ENCODE data around the gene EIF5A. TPM values are rescaled to one million over a fixed set of nuclear protein-coding genes. Genes with fewer than 3 reads are reported as not detected.

EIF5A gene
- total and polyA plus RNA-seq, 9 of the 15 experiments (the other 6 are each of a cell fraction or from before 2014, with no cell fraction given) = 22.9 to 1,163 (median 772) TPM

Small RNAs within 50 kb of the gene (small RNA-seq; reads per million reads assigned to genes)
- gene AC026954.2 = not detected
- gene RF00019 = not detected

Other genes with a start within 250 kb of the EIF5A start
Only the 7 nearest of the 32 such genes appear.
- gene CLDN7, start 45.1 kb upstream of the EIF5A start, total RNA-seq (2014; rRNA removed) = 6.7 and 10.4 TPM in 2 replicates
- gene CLDN7, start 45.1 kb upstream of the EIF5A start, total RNA-seq (2014; rRNA removed; fragmentation: Illumina TruSeq; extraction: Trizol) = 2.4 and 3.2 TPM in 2 replicates
- gene CLDN7, start 45.1 kb upstream of the EIF5A start, total RNA-seq (2015; rRNA removed; fragmentation: Illumina TruSeq; extraction: Trizol) = 5.4 and 6.8 TPM in 2 replicates
- gene CLDN7, start 45.1 kb upstream of the EIF5A start, total RNA-seq (2021) = 9.1 and 13.7 TPM in 2 replicates
- gene CLDN7, start 45.1 kb upstream of the EIF5A start, polyA plus RNA-seq (2011; rRNA removed) = 9.9 and 14.2 TPM in 2 replicates
- 7.6 and 11.1 TPM in 2 replicates for gene CLDN7, start 45.1 kb upstream of the EIF5A start, polyA plus RNA-seq (2014; fragmentation: Illumina TruSeq; extraction: Trizol)
- 1 to 10 TPM; 2.2 to 4.0 TPM for gene CLDN7, start 45.1 kb upstream of the EIF5A start, polyA plus RNA-seq (2014; fragmentation: Nextera tagmentation; extraction: Ambion mirVana)
- gene CLDN7, start 45.1 kb upstream of the EIF5A start, polyA plus RNA-seq (2014; rRNA removed) = 14.5 and 15.6 TPM in 2 replicates
- 1.8 and 2.5 TPM in 2 replicates for gene SLC2A4, start 25.9 kb upstream of the EIF5A start, total RNA-seq (2014; rRNA removed)
- gene SLC2A4, start 25.9 kb upstream of the EIF5A start, total RNA-seq (2014; rRNA removed; fragmentation: Illumina TruSeq; extraction: Trizol) = 0.80 and 0.89 TPM in 2 replicates
- 0.57 and 0.83 TPM in 2 replicates for gene SLC2A4, start 25.9 kb upstream of the EIF5A start, total RNA-seq (2015; rRNA removed; fragmentation: Illumina TruSeq; extraction: Trizol)
- 3.4 and 3.5 TPM in 2 replicates for gene SLC2A4, start 25.9 kb upstream of the EIF5A start, total RNA-seq (2021)
- 0.74 and 1.6 TPM in 2 replicates for gene SLC2A4, start 25.9 kb upstream of the EIF5A start, polyA plus RNA-seq (2011; rRNA removed)
- 1.8 and 1.9 TPM in 2 replicates for gene SLC2A4, start 25.9 kb upstream of the EIF5A start, polyA plus RNA-seq (2014; fragmentation: Illumina TruSeq; extraction: Trizol)
- gene SLC2A4, start 25.9 kb upstream of the EIF5A start, polyA plus RNA-seq (2014; fragmentation: Nextera tagmentation; extraction: Ambion mirVana) = 1 to 10 TPM; 1.0 to 1.6 TPM
- 1.5 and 2.6 TPM in 2 replicates for gene SLC2A4, start 25.9 kb upstream of the EIF5A start, polyA plus RNA-seq (2014; rRNA removed)
- gene YBX2, start 13.0 kb upstream of the EIF5A start, total RNA-seq (2014; rRNA removed) = 0.12 and 0.59 TPM in 2 replicates
- gene YBX2, start 13.0 kb upstream of the EIF5A start, total RNA-seq (2014; rRNA removed; fragmentation: Illumina TruSeq; extraction: Trizol) = not detected in 2 replicates
- not detected in 2 replicates for gene YBX2, start 13.0 kb upstream of the EIF5A start, total RNA-seq (2015; rRNA removed; fragmentation: Illumina TruSeq; extraction: Trizol)
- 0.20 and 0.27 TPM in 2 replicates for gene YBX2, start 13.0 kb upstream of the EIF5A start, total RNA-seq (2021)
- gene YBX2, start 13.0 kb upstream of the EIF5A start, polyA plus RNA-seq (2011; rRNA removed) = not detected in 2 replicates
- not detected in 2 replicates for gene YBX2, start 13.0 kb upstream of the EIF5A start, polyA plus RNA-seq (2014; fragmentation: Illumina TruSeq; extraction: Trizol)
- not detected for gene YBX2, start 13.0 kb upstream of the EIF5A start, polyA plus RNA-seq (2014; fragmentation: Nextera tagmentation; extraction: Ambion mirVana)
- 0.03 TPM in 1 of 2 replicates, not detected in the other for gene YBX2, start 13.0 kb upstream of the EIF5A start, polyA plus RNA-seq (2014; rRNA removed)
- 60.5 and 75.7 TPM in 2 replicates for gene GPS2, start 7.7 kb downstream of the EIF5A start, total RNA-seq (2014; rRNA removed)
- gene GPS2, start 7.7 kb downstream of the EIF5A start, total RNA-seq (2014; rRNA removed; fragmentation: Illumina TruSeq; extraction: Trizol) = 35.6 and 37.0 TPM in 2 replicates
- 36.8 and 39.1 TPM in 2 replicates for gene GPS2, start 7.7 kb downstream of the EIF5A start, total RNA-seq (2015; rRNA removed; fragmentation: Illumina TruSeq; extraction: Trizol)
- 41.8 and 43.7 TPM in 2 replicates for gene GPS2, start 7.7 kb downstream of the EIF5A start, total RNA-seq (2021)
- 18.4 and 22.4 TPM in 2 replicates for gene GPS2, start 7.7 kb downstream of the EIF5A start, polyA plus RNA-seq (2011; rRNA removed)
- gene GPS2, start 7.7 kb downstream of the EIF5A start, polyA plus RNA-seq (2014; fragmentation: Illumina TruSeq; extraction: Trizol) = 58.9 and 61.5 TPM in 2 replicates
- gene GPS2, start 7.7 kb downstream of the EIF5A start, polyA plus RNA-seq (2014; fragmentation: Nextera tagmentation; extraction: Ambion mirVana) = 10 to 100 TPM; 18.3 to 21.1 TPM
- gene GPS2, start 7.7 kb downstream of the EIF5A start, polyA plus RNA-seq (2014; rRNA removed) = 45.6 and 47.6 TPM in 2 replicates
- gene NEURL4, start 21.7 kb downstream of the EIF5A start, total RNA-seq (2014; rRNA removed) = 10.5 and 15.2 TPM in 2 replicates
- 5.9 and 8.3 TPM in 2 replicates for gene NEURL4, start 21.7 kb downstream of the EIF5A start, total RNA-seq (2014; rRNA removed; fragmentation: Illumina TruSeq; extraction: Trizol)
- 13.5 and 13.9 TPM in 2 replicates for gene NEURL4, start 21.7 kb downstream of the EIF5A start, total RNA-seq (2015; rRNA removed; fragmentation: Illumina TruSeq; extraction: Trizol)
- gene NEURL4, start 21.7 kb downstream of the EIF5A start, total RNA-seq (2021) = 29.8 and 37.4 TPM in 2 replicates
- gene NEURL4, start 21.7 kb downstream of the EIF5A start, polyA plus RNA-seq (2011; rRNA removed) = 11.5 and 18.4 TPM in 2 replicates
- 18.0 and 19.7 TPM in 2 replicates for gene NEURL4, start 21.7 kb downstream of the EIF5A start, polyA plus RNA-seq (2014; fragmentation: Illumina TruSeq; extraction: Trizol)
- gene NEURL4, start 21.7 kb downstream of the EIF5A start, polyA plus RNA-seq (2014; fragmentation: Nextera tagmentation; extraction: Ambion mirVana) = under 1 TPM; 0.08 to 0.39 TPM
- gene NEURL4, start 21.7 kb downstream of the EIF5A start, polyA plus RNA-seq (2014; rRNA removed) = 23.9 and 25.3 TPM in 2 replicates
- 4.0 and 6.3 TPM in 2 replicates for gene ACAP1, start 28.9 kb downstream of the EIF5A start, total RNA-seq (2014; rRNA removed)
- 0.57 and 2.3 TPM in 2 replicates for gene ACAP1, start 28.9 kb downstream of the EIF5A start, total RNA-seq (2014; rRNA removed; fragmentation: Illumina TruSeq; extraction: Trizol)
- gene ACAP1, start 28.9 kb downstream of the EIF5A start, total RNA-seq (2015; rRNA removed; fragmentation: Illumina TruSeq; extraction: Trizol) = 2.0 and 2.3 TPM in 2 replicates
- gene ACAP1, start 28.9 kb downstream of the EIF5A start, total RNA-seq (2021) = 7.4 and 8.5 TPM in 2 replicates
- 2.8 and 5.9 TPM in 2 replicates for gene ACAP1, start 28.9 kb downstream of the EIF5A start, polyA plus RNA-seq (2011; rRNA removed)
- gene ACAP1, start 28.9 kb downstream of the EIF5A start, polyA plus RNA-seq (2014; fragmentation: Illumina TruSeq; extraction: Trizol) = 2.4 and 3.7 TPM in 2 replicates
- under 1 TPM; 0.15 to 0.38 TPM for gene ACAP1, start 28.9 kb downstream of the EIF5A start, polyA plus RNA-seq (2014; fragmentation: Nextera tagmentation; extraction: Ambion mirVana)
- gene ACAP1, start 28.9 kb downstream of the EIF5A start, polyA plus RNA-seq (2014; rRNA removed) = 2.9 and 3.9 TPM in 2 replicates
- 2.6 and 2.7 TPM in 2 replicates for gene KCTD11, start 44.5 kb downstream of the EIF5A start, total RNA-seq (2014; rRNA removed)
- gene KCTD11, start 44.5 kb downstream of the EIF5A start, total RNA-seq (2014; rRNA removed; fragmentation: Illumina TruSeq; extraction: Trizol) = 1.2 and 1.3 TPM in 2 replicates
- gene KCTD11, start 44.5 kb downstream of the EIF5A start, total RNA-seq (2015; rRNA removed; fragmentation: Illumina TruSeq; extraction: Trizol) = 1.4 and 1.5 TPM in 2 replicates
- gene KCTD11, start 44.5 kb downstream of the EIF5A start, total RNA-seq (2021) = 3.0 and 3.2 TPM in 2 replicates
- 2.6 and 2.7 TPM in 2 replicates for gene KCTD11, start 44.5 kb downstream of the EIF5A start, polyA plus RNA-seq (2011; rRNA removed)
- 2.4 and 2.9 TPM in 2 replicates for gene KCTD11, start 44.5 kb downstream of the EIF5A start, polyA plus RNA-seq (2014; fragmentation: Illumina TruSeq; extraction: Trizol)
- gene KCTD11, start 44.5 kb downstream of the EIF5A start, polyA plus RNA-seq (2014; fragmentation: Nextera tagmentation; extraction: Ambion mirVana) = under 1 TPM in 1 of 2 experiments, not detected in 1; 0.01 TPM
- 2.6 and 2.8 TPM in 2 replicates for gene KCTD11, start 44.5 kb downstream of the EIF5A start, polyA plus RNA-seq (2014; rRNA removed)